ENCODE measurements around the gene CDC25C. TPM values are rescaled to one million over a fixed set of nuclear protein-coding genes. Genes with fewer than 3 reads are reported as not detected.
"Not testable (repeated sequence)": the region's sequence is repeated elsewhere in the genome, so short reads cannot be mapped to it uniquely, and the experiment has no call there.

Gene CDC25C
- total RNA-seq, 1 experiment from 2014 or later = 24.3 TPM

DNA sequence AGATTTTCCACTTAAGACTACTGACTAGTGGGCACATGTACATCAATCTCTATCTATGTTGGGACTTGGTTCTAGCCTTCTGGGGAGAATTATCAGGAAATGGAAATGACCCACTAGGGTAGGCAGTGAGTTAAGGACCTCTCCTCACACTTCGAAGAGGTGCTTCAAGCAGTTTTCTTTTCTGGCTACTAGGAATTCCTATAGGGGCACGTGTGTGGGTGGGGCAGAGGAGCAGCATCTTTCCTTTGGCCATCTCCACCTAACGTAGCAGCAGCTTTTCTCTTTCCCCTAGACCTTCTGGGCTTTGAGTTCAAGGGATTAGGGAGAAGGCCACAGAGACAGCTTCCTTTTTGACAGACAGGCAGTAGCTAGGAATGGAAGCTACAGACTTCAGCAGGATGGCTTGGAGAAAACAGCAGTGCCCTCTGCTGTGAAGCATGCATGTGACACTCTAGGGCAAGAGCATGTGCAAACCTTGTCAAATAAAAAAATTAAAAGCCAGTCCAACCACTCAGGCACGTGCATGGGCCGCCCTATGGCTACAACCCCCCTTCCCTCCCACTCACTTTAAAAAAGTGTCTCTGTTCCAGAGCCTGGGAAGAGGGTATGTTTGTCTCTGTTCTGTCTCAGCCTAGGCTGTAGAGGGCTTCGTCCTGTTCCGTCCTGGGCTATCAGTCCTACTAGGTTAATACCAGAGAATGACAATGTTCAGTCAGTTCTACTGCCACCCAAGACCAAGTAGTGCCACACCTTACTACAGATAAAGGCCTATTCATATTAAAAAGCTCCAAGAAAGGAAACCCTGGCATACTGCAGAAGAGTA is 48.5 kb downstream of the CDC25C start:
- peak; percentile 47 for DNase-seq (ENCODE audit: extremely low read depth, low read depth)

GRCh38 chr5:138280915-138281314 is 50.7 kb downstream of the CDC25C start:
- no peak for DNase-seq (ENCODE audit: extremely low read depth, low read depth)

DNA sequence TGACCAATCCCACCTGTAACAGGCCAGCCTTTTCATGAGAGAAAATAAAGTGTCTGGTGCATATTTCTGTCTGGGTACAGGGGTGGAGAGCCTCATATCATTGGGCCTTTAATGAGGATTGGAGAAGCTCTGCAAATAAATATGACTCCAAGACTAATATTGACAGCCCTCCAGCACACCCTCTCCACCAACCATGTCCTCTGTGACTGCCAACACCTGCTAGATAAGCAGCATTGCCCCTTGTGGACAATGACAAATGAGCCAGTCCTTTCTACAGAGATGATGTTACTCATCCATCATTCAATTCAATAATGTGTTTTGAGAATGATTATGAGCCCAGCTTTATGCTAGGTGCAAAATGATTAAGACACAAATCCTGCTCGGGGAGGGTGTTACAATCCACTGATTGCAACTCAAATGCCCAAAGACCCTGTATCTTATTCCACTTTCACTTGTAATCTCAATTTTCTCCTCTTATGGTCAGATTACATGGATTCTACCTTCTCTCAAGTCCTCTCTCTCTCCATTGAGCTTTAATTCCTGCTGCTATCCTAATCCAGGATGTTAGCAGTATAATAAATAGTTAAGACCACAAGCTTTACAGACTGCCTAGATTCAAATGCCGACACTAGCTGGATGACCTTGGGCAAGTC is 55.1 kb downstream of the CDC25C start:
- no peak for DNase-seq (ENCODE audit: extremely low read depth, low read depth)

- DNase-seq (ENCODE audit: extremely low read depth, low read depth) = no peak
Observed at GRCh38 chr5:138275895-138276294, 55.7 kb downstream of the CDC25C start.

- DNase-seq (ENCODE audit: extremely low read depth, low read depth) = no peak
Observed at GRCh38 chr5:138275379-138275782, 56.2 kb downstream of the CDC25C start.

- no peak for DNase-seq (ENCODE audit: extremely low read depth, low read depth)
Observed at GRCh38 chr5:138274189-138274853, 57.3 kb downstream of the CDC25C start, which contains the start of gene GFRA3. TSS of gene GFRA3 (minus strand) at chr5:138274621. CDS start at chr5:138274424, 197 bp downstream.

DNA sequence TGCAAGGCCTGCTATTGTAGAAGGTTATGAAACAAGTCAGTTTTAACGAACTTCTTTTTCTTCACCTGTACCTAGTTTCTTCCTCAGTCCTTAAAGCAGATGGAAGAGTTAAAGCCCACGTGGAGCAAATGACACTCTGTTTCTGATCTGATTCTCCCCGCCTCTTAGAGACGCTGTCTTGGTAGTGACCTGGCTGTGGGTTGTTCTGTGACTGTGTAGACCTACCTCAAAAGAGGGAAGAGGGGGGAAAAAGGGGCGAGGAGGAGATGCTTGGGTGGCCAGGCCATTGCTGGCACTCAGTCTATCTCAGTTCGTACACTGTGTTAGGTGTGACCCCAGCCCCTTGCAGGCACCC is 57.8 kb downstream of the CDC25C start:
- DNase-seq (ENCODE audit: extremely low read depth, low read depth) = no peak

- no peak for DNase-seq (ENCODE audit: extremely low read depth, low read depth)
Observed at GRCh38 chr5:138272681-138273080, 58.9 kb downstream of the CDC25C start.

DNA sequence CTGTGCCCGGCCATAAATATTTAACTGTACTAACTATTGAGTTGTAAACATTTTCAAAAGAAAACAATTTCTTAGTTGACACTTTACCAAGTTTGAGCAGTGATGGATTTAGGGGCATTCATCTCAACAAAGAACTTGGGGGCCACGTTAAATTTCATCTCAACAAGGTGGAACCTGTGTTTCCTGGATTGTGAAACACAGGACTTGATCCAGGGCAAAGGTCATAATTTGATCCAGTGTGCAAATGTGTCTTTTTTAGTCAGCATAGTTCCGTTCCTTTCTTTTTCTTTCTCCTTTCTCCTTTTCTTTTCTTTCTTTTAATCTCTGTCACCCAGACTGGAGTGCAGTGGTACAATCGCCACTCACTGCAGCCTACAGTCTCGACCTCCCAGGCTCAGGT is 60.3 kb downstream of the CDC25C start:
- no peak for DNase-seq (ENCODE audit: extremely low read depth, low read depth)

DNA sequence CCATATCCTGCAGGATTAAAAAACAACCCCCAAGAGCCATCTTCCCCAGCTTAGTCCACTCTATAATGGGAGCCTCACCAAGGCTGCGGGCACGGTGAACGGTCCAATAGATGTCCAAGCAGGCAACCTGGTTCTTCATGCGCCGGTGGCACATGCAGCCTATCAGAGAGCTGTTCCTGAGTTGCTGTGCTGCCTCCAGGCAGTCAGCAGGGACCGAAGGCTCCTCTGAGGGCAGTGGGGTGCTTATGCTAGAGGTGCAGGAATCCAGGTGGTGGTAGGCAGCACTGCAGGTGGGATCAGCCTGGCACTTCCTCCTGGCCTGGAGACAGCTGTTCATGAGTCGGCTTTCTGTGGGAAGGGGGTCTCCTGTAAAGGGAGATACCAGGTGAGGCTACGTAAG is 67.4 kb downstream of the CDC25C start:
- no peak for DNase-seq (ENCODE audit: extremely low read depth, low read depth)

DNA sequence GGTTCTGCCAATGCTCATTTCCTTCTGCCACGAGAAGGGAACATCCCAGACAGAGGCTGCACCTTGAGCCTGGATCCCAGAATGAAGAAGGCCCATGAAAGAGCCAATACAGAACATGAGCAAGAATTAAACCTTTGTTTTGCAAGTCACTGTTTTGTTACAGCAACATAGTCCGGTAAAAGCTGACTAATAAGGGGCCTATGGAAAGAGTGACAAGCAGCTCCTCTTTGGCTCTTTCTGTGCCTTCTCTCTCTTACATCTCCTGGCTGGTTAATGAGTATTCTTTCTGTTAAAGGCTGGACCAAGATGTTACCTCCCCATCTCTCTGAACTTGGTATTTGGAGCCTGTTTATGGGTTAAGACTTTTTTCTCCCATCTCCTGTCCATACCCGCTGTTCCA is 68.0 kb downstream of the CDC25C start:
- no peak for DNase-seq (ENCODE audit: extremely low read depth, low read depth)

GRCh38 chr5:138258704-138259292 is 72.8 kb downstream of the CDC25C start:
- DNase-seq (ENCODE audit: extremely low read depth, low read depth) = no peak

GRCh38 chr5:138257583-138257982 is 74.0 kb downstream of the CDC25C start:
- DNase-seq (ENCODE audit: extremely low read depth, low read depth) = no peak

GRCh38 chr5:138252944-138253343 is 78.7 kb downstream of the CDC25C start:
- DNase-seq (ENCODE audit: extremely low read depth, low read depth) = no peak

GRCh38 chr5:138247800-138248199 is 83.8 kb downstream of the CDC25C start:
- DNase-seq (ENCODE audit: extremely low read depth, low read depth) = not testable (repeated sequence)

- no peak for DNase-seq (ENCODE audit: extremely low read depth, low read depth)
Observed at GRCh38 chr5:138246822-138247221, 84.8 kb downstream of the CDC25C start.

DNA sequence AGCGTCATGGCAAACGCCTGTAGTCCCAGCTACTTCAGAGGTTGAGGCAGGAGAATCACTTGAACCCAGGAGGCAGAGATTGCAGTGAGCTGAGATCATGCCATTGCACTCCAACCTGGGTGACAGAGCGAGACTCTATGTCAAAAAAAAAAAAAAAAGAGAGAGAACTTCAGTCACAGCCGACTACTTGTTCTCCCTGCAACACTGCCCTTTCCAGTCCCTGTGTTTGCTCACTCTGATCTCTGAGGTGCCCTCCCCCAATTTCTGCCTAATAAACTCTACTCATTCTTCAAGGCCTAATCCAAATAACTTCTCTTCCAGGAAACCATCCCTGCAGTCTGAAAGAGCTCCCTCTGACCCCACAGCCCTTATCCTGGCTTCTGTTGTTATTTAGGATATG is 85.3 kb downstream of the CDC25C start:
- no peak for DNase-seq (ENCODE audit: extremely low read depth, low read depth)

GRCh38 chr5:138245717-138246116 is 85.9 kb downstream of the CDC25C start:
- no peak for DNase-seq (ENCODE audit: extremely low read depth, low read depth)

GRCh38 chr5:138243794-138244193 is 87.8 kb downstream of the CDC25C start:
- no peak for DNase-seq (ENCODE audit: extremely low read depth, low read depth)

DNA sequence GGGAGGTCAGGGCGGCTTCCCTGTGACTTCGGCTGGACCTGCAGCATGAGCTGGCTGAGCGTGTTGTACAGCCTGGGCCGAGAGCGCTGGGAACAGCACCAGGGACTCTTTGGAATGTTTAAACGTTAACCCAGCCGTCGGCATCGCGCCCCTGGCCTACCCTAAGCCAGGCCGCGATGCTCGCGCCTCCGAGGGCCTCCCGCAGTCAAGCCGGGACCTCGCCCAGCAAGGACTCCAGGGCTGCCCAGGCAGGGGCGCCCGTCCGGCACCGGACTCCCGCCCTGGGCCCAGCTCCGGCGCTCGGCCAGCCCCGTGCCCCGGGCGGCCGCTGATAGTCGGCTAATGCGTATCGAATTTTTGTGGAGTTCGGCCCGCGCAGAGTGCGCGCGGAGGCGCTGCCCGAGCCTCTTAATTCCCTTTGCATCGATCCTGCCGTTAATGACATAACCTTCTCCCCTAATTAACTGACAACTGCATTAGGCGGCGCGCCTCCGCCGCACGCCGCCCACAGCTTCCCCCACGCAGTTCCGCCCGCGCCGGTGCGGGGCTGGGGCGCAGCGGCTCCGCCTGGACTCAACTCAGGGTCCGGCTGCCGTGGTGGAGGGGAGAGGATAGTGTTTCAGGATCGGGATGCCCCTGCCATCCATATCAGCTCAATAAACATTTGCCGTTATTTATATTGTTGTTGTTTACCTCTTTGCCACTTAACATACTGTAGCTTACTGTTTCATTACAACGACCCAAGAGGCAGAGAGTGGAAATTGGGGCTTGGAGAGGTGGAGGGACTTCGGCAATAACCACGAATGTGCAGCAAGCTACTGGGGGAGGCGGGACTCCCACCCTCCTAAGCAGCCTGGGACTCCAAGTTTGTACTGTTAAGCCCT is 89.7 kb downstream of the CDC25C start:
- DNase-seq (ENCODE audit: extremely low read depth, low read depth) = no peak

Measured in NCI-H460 (cell line).